Parathyroid adenoma (tissue), 2 donors: ENCODE results near the gene RAET1E.
A peak's percentile ranks its signal among the peaks of the same experiment; 100 is the strongest.

Source experiments
- H2AFZ ChIP-seq: fragments of 300-600 bp; sonication (generic); one replicate; pipeline ENCODE4 v1.7.0; 2017; ENCODE audit warnings: antibody characterized with exemption, mild to moderate bottlenecking
- H3K27ac ChIP-seq: fragments of 300-600 bp; sonication (generic); one replicate; pipeline ENCODE4 v1.7.0; 2017
- H3K27me3 ChIP-seq: fragments of 300-600 bp; sonication (generic); one replicate; pipeline ENCODE4 v1.7.0; 2017; ENCODE audit warnings: low read length; ENCODE audit not compliant: control insufficient read depth, insufficient read depth
- H3K36me3 ChIP-seq: fragments of 300-600 bp; sonication (generic); one replicate; pipeline ENCODE4 v1.7.0; 2017; ENCODE audit warnings: low read length; ENCODE audit not compliant: control insufficient read depth, insufficient read depth
- H3K4me1 ChIP-seq: fragments of 300-600 bp; sonication (generic); one replicate; pipeline ENCODE4 v1.7.0; 2017; ENCODE audit warnings: control low read depth
- H3K4me2 ChIP-seq: fragments of 300-600 bp; sonication (generic); one replicate; pipeline ENCODE4 v1.7.0; 2017; ENCODE audit warnings: low read length
- H3K4me3 ChIP-seq: fragments of 300-600 bp; sonication (generic); one replicate; pipeline ENCODE4 v1.7.0; 2017; ENCODE audit warnings: low read depth, low read length
- H3K79me2 ChIP-seq: fragments of 300-600 bp; sonication (generic); one replicate; pipeline ENCODE4 v1.7.0; 2017; ENCODE audit warnings: control low read depth
- H3K9ac ChIP-seq: fragments of 300-600 bp; sonication (generic); one replicate; pipeline ENCODE4 v1.7.0; 2017; ENCODE audit warnings: mild to moderate bottlenecking
- H3K9me3 ChIP-seq: fragments of 300-600 bp; sonication (generic); one replicate; pipeline ENCODE4 v1.7.0; 2017; ENCODE audit warnings: low read length; ENCODE audit not compliant: control insufficient read depth
- CTCF ChIP-seq: fragments of 300-600 bp; sonication (generic); IDR thresholded peaks from one replicate; pipeline ENCODE4 v1.7.0; 2017; ENCODE audit warnings: antibody characterized with exemption, mild to moderate bottlenecking
- donor health status: primary hyperparathyroidism.

Gene RAET1E

DNA sequence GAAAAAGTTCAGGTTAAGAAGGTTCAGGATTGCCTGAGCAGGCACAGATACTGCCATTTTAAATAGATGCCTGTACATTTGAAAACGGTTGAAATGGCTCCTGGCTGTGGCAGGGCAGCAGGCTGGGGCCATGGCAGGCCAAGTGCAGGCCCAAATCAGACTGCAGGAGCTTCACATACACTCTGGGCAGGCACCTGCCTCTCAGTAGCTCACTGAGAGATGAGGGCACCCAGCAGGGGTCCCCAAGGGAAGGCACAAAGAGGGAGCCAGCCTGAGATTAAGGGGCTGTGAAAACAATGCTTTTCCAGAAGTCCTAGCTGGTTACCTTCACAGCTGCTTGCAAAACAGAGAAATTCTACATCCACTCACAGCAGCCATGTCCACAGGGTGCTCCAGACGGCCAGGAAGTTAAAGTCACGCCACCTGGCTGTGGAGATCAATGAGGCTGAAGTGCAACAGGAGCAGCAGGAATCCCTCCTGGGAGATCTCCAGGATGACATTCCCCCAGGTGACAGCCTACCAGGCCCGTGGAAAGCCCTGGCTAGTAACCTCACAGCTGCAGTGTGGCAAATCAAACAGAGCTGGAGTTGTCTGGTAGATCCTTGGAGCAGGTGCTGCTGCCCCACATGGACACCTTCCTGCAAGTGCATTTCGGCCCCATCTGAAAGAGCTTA is 6.2 kb upstream of the RAET1E start:
- Histone ChIP-seq H2AFZ (peak overlapping the region; percentile 25), H3K79me2 (peaks cover 5% of the 10 kb centered on the region), H3K36me3 (no peaks in the 10 kb centered on the region), H3K27ac (no peak overlapping the region), H3K4me2 (no peak overlapping the region), H3K4me1 (no peaks in the 10 kb centered on the region), H3K9ac (no peak overlapping the region), H3K27me3 (no peaks in the 10 kb centered on the region), H3K4me3 (no peak overlapping the region), H3K9me3 (no peaks in the 10 kb centered on the region)
- TF ChIP-seq CTCF = no peak

GRCh38 chr6:149901444-149902140 is 3.7 kb upstream of the RAET1E start:
- no peak overlapping the region for H3K4me3 ChIP-seq
- no peaks in the 10 kb centered on the region for H3K9me3 ChIP-seq
- no peaks in the 10 kb centered on the region for H3K4me1 ChIP-seq
- H3K79me2 ChIP-seq = peaks cover 3% of the 10 kb centered on the region
- H3K36me3 ChIP-seq = no peaks in the 10 kb centered on the region
- TF ChIP-seq CTCF = no peak
- no peak overlapping the region for H3K9ac ChIP-seq
- H3K4me2 ChIP-seq = no peak overlapping the region
- H2AFZ ChIP-seq = no peak overlapping the region
- H3K27ac ChIP-seq = no peak overlapping the region
- no peaks in the 10 kb centered on the region for H3K27me3 ChIP-seq

GRCh38 chr6:149900620-149901443 is 2.9 kb upstream of the RAET1E start:
- Histone ChIP-seq H2AFZ (no peak overlapping the region), H3K4me3 (no peak overlapping the region), H3K36me3 (no peaks in the 10 kb centered on the region), H3K27me3 (no peaks in the 10 kb centered on the region), H3K27ac (no peak overlapping the region), H3K9ac (no peak overlapping the region), H3K9me3 (no peaks in the 10 kb centered on the region), H3K4me1 (peaks cover 6% of the 10 kb centered on the region), H3K79me2 (peaks cover under 1% of the 10 kb centered on the region), H3K4me2 (no peak overlapping the region)
- TF ChIP-seq CTCF = no peak

GRCh38 chr6:149899926-149900619 is 2.2 kb upstream of the RAET1E start:
- Histone ChIP-seq H3K9ac (no peak overlapping the region), H3K4me2 (no peak overlapping the region), H3K79me2 (no peaks in the 10 kb centered on the region), H3K27ac (no peak overlapping the region), H3K36me3 (no peaks in the 10 kb centered on the region), H3K9me3 (no peaks in the 10 kb centered on the region), H2AFZ (no peak overlapping the region), H3K27me3 (no peaks in the 10 kb centered on the region), H3K4me3 (no peak overlapping the region), H3K4me1 (peaks cover 14% of the 10 kb centered on the region)
- no peak for TF ChIP-seq CTCF
